Neutrophil (primary cell): ENCODE data around the gene TMEM204.

ENCODE experiments used
- H3K27ac ChIP-seq: fragments of 200-600 bp; sonication (generic); 2 replicates; pipeline ENCODE4 v1.5.1; 2016; ENCODE audit warnings: mild to moderate bottlenecking, moderate library complexity
- H3K27me3 ChIP-seq: fragments of 200-600 bp; sonication (generic); 2 replicates; pipeline ENCODE4 v1.6.0; 2016; ENCODE audit warnings: mild to moderate bottlenecking
- H3K36me3 ChIP-seq: fragments of 200-600 bp; sonication (generic); 2 replicates; pipeline ENCODE4 v1.5.1; 2017
- H3K4me1 ChIP-seq, 2 experiments: fragments of 200-600 bp in 1 of 2; sonication (generic) in 1 of 2; 1 replicate in 1 of 2; 2 replicates in 1 of 2; pipeline versions ENCODE4 v1.5.1 to v1.6.1; 2013 to 2016; ENCODE audit warnings: low read depth in 1 of 2, low read length in 1 of 2, mild to moderate bottlenecking in 1 of 2, moderate library complexity in 1 of 2; ENCODE audit not compliant: control insufficient read depth in 1 of 2, insufficient read depth in 1 of 2
- H3K4me3 ChIP-seq, 2 experiments: fragments of 200-600 bp in 1 of 2; sonication (generic) in 1 of 2; 1 replicate in 1 of 2; 2 replicates in 1 of 2; pipeline ENCODE4 v1.5.1; 2013 to 2016; ENCODE audit warnings: low read depth in 1 of 2, low read length in 1 of 2, mild to moderate bottlenecking in 1 of 2, moderate library complexity in 1 of 2
- H3K9me3 ChIP-seq: fragments of 200-600 bp; sonication (generic); 2 replicates; pipeline ENCODE4 v1.5.1; 2016
- CTCF ChIP-seq: fragments of 200-600 bp; sonication (generic); IDR thresholded peaks from 2 replicates; pipeline ENCODE4 v1.5.1; 2016; ENCODE audit warnings: antibody characterized with exemption

The TMEM204 gene

DNA sequence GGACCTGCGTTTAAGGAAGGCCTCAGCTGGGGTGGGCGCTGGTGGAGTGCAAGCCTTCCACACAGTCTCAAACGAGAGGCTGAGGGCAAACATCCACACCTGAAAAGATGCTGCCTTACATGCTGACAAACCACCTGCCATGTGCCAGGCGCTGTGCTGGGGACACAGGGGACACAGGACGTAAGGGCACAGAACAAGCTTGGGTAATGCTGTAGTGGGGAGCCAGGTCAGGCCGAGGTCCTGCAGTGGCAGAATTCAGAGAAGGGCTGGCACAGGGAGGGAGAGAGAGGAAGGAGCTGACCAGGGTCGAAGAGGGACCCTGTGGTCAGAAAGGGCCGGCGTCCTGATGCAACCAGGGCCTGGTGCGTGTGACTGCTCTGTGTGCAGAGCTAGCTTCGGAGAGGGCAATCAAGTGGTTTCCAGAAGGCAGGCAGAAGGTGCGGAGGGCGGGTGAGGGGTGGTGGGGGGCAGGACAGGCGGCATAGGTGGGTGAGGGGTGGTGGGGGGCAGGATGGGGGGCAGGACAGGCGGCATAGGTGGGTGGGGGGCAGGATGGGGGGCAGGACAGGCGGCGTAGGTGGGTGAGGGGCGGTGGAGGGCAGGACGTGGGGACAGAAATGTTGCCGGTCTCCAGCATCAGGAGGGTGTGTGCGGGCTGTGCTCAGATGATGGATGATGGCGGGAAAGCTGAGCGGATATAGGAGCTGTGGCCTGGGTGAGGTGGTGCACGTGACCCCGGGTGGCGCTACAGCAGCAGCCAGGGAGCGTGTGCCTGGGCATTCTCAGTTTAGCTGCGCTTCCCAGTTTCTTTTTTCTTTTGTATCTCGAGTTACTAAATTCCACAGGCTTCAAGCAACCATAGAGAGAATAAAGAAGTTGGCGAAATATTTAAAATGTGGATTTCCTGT is 21.6 kb upstream of the TMEM204 start:
- no peaks in the 10 kb centered on the region for H3K27me3 ChIP-seq
- no peak overlapping the region for H3K4me3 ChIP-seq
- H3K36me3 ChIP-seq = peaks cover 36% of the 10 kb centered on the region
- no peaks in the 10 kb centered on the region for H3K9me3 ChIP-seq
- H3K4me1 ChIP-seq = no peaks in the 10 kb centered on the region
- no peak overlapping the region for H3K27ac ChIP-seq
- TF ChIP-seq CTCF = no peak

- no peaks in the 10 kb centered on the region for H3K4me1 ChIP-seq
- no peak for TF ChIP-seq CTCF
- H3K27me3 ChIP-seq = no peaks in the 10 kb centered on the region
- no peak overlapping the region for H3K4me3 ChIP-seq
- peaks cover 30% of the 10 kb centered on the region for H3K36me3 ChIP-seq
- H3K27ac ChIP-seq = no peak overlapping the region
- no peaks in the 10 kb centered on the region for H3K9me3 ChIP-seq
Observed at GRCh38 chr16:1512774-1513173, 20.7 kb upstream of the TMEM204 start.

DNA sequence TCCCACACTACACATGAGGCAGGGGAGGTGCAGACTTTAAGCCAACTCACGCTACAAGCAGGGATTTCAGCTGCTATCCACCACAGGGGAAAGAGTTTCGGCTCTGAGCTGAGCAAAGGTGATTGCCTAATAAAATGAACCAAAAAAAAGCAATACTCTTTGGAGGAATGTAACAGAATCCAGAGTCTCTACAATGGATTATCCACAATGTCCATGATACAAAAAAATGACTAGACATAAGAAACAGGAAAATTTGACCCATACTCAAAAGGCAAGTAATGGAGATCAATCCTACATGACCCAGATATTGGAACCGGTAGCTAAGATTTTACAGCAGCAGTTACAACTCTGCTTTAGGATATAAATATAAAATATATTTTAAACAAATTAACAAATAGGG is 19.0 kb upstream of the TMEM204 start:
- Histone ChIP-seq H3K36me3 (peaks cover 17% of the 10 kb centered on the region), H3K9me3 (no peaks in the 10 kb centered on the region), H3K4me3 (no peak overlapping the region), H3K27me3 (no peaks in the 10 kb centered on the region), H3K4me1 (no peaks in the 10 kb centered on the region), H3K27ac (no peak overlapping the region)
- TF ChIP-seq CTCF = no peak

GRCh38 chr16:1518626-1519135 is 14.8 kb upstream of the TMEM204 start:
- Histone ChIP-seq H3K36me3 (no peaks in the 10 kb centered on the region), H3K4me3 (no peak overlapping the region), H3K27ac (no peak overlapping the region), H3K27me3 (no peaks in the 10 kb centered on the region), H3K4me1 (no peaks in the 10 kb centered on the region), H3K9me3 (no peaks in the 10 kb centered on the region)
- no peak for TF ChIP-seq CTCF

GRCh38 chr16:1519831-1520230 is 13.6 kb upstream of the TMEM204 start:
- H3K4me1 ChIP-seq = no peaks in the 10 kb centered on the region
- no peak for TF ChIP-seq CTCF
- H3K9me3 ChIP-seq = no peaks in the 10 kb centered on the region
- no peaks in the 10 kb centered on the region for H3K27me3 ChIP-seq
- H3K27ac ChIP-seq = no peak overlapping the region
- H3K36me3 ChIP-seq = no peaks in the 10 kb centered on the region
- H3K4me3 ChIP-seq = no peak overlapping the region
